Upper lobe of left lung (tissue), 6 donors: Measurements from ENCODE around the gene TTC39C. TPM values are rescaled to one million over a fixed set of nuclear protein-coding genes. Genes with fewer than 3 reads are reported as not detected.

Experiments used
- ATAC-seq, 2 donors: fragments of 200-7000 bp; cut with Tn5 transposase; one replicate each; pipeline ENCODE4 v1.9.1; 2022; ENCODE audit warnings: mild to moderate bottlenecking in 2 of 2, moderate library complexity in 2 of 2; ENCODE audit not compliant: low FRiP score in 2 of 2
- DNase-seq, 2 donors: peaks; one replicate each; pipeline ENCODE4 v3.0.0-alpha.2; 2019 to 2020
- H3K27ac ChIP-seq, 4 donors: fragments of 200-600 bp; sonication (generic); one replicate each; pipeline ENCODE4 v1.5.1; 2016 to 2019
- H3K27me3 ChIP-seq, 4 donors: fragments of 200-600 bp; sonication (generic); one replicate each; pipeline ENCODE4 v1.5.1; 2017 to 2019
- H3K36me3 ChIP-seq, 4 donors: fragments of 200-600 bp; sonication (generic); one replicate each; pipeline ENCODE4 v1.5.1; 2016 to 2019
- H3K4me1 ChIP-seq, 4 donors: fragments of 200-600 bp; sonication (generic); one replicate each; pipeline ENCODE4 v1.5.1; 2018 to 2019
- H3K4me3 ChIP-seq, 4 donors: fragments of 200-600 bp; sonication (generic); one replicate each; pipeline ENCODE4 v1.5.1; 2017 to 2019; ENCODE audit warnings: mild to moderate bottlenecking in 2 of 4, moderate library complexity in 1 of 4
- H3K9me3 ChIP-seq, 4 donors: fragments of 200-600 bp; sonication (generic); one replicate each; pipeline ENCODE4 v1.5.1; 2018 to 2019
- EP300 ChIP-seq, 4 donors: sonication (generic); formaldehyde crosslinking; IDR thresholded peaks; one replicate each; pipeline ENCODE4 v1.5.1; 2017; ENCODE audit warnings: antibody characterized with exemption in 4 of 4, control low read depth in 2 of 4
- POLR2A ChIP-seq, 4 donors: fragments of 450-650 bp; IDR thresholded peaks; one replicate each; pipeline ENCODE4 v1.5.1; 2016 to 2017; ENCODE audit warnings: antibody characterized with exemption in 4 of 4, mild to moderate bottlenecking in 2 of 4
- POLR2AphosphoS5 ChIP-seq, 2 donors: sonication (generic); formaldehyde crosslinking; IDR thresholded peaks; one replicate each; pipeline ENCODE4 v1.5.1; 2017; ENCODE audit warnings: antibody characterized with exemption in 2 of 2
- WGBS, 2 donors: methylation state at CpG; one replicate each; pipeline ENCODE4 v1.1.5; 2017 to 2018; 5-methylcytosine and 5-hydroxymethylcytosine counted together
- total RNA-seq, 6 donors: library from RNA; depleted of rRNA in 4 of 6; stranded (reverse); fragments of >200 nt in 4 of 6; gene quantifications; one replicate each; pipeline versions ENCODE4 v1.1.0 to v1.2.1, GENCODE V29; 2016 to 2021
- TF ChIP-seq, protein P1 (sequence below), 6 experiments: fragments of 450-650 bp in 4 of 6; fragments of 200-600 bp in 2 of 6; sonication (generic) in 2 of 6; IDR thresholded peaks; one replicate each; pipeline ENCODE4 v1.5.1; 2016 to 2019; ENCODE audit warnings: antibody characterized with exemption in 6 of 6
- donor health status: DM: no; HTN: no; CAD: no; lungs with moderate emphysema.
- donor health status: DM: no; HTN: yes; CAD: no; lungs with severe emphysema.

The TTC39C gene
- total RNA-seq, 6 donors from 2014 or later, result 12.8 to 31.5 (median 19.5) TPM

DNA sequence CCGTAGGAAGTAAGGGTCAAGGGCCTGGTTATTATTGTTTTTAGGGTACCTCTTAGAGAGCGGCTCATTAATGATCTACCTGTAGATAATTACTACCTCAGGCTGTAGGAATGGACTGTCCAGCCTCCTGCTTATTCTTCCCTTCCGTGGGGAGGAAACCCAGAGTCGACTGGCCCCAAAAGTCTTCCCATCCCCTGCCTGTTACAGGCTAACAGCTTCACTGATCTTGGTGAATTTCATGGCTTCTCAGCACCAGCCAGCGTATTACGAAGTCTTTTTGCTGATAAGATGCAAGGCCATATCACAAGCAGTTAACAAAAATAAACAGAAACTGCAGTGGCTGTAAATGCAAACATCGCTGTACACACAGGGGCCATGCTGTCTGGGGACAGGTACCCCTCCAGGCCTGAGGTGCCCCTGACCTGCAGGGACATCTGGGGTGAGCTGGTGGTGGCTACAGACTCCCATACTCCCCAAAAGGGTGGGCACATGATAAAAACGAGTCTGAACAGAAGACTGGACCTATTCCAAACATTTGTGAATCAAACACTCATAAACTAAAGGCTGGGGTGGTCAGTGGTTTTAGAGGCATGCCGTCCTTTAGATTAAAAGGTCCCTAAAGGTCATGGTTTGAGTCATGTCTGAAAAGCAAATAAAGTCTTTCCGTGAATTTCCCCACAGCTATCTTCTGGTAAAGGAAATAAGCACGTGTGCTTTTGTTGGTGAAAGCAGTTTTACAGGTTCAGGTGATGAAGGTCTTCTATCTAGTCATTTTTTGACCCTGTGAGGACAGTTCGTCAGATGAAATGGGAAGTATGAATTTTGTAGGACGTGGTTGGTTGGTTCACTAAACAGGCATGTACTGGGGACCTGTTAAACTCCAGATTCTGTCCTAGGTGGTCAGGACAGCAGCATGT is 36.7 kb downstream of the TTC39C start:
- H3K27me3 ChIP-seq, result no peaks in the 10 kb centered on the region
- 70 to 72% methylated on average over 13 of the region's 13 CpGs for WGBS, 2 donors
- ATAC-seq (no peak), DNase-seq (no peak)
- peaks cover 0 to 4% (median 0%) of the 10 kb centered on the region in 4 donors for H3K4me1 ChIP-seq
- H3K27ac ChIP-seq, result no peak overlapping the region
- H3K4me3 ChIP-seq, result no peak overlapping the region
- TF ChIP-seq POLR2AphosphoS5 (IDR thresholded peaks at IDR 0.05) (no peak), POLR2A (IDR thresholded peaks at IDR 0.05) (no peak), EP300 (IDR thresholded peaks at IDR 0.05) (no peak)
- TF ChIP-seq, protein P1, sequence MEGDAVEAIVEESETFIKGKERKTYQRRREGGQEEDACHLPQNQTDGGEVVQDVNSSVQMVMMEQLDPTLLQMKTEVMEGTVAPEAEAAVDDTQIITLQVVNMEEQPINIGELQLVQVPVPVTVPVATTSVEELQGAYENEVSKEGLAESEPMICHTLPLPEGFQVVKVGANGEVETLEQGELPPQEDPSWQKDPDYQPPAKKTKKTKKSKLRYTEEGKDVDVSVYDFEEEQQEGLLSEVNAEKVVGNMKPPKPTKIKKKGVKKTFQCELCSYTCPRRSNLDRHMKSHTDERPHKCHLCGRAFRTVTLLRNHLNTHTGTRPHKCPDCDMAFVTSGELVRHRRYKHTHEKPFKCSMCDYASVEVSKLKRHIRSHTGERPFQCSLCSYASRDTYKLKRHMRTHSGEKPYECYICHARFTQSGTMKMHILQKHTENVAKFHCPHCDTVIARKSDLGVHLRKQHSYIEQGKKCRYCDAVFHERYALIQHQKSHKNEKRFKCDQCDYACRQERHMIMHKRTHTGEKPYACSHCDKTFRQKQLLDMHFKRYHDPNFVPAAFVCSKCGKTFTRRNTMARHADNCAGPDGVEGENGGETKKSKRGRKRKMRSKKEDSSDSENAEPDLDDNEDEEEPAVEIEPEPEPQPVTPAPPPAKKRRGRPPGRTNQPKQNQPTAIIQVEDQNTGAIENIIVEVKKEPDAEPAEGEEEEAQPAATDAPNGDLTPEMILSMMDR (IDR thresholded peaks at IDR 0.05), result no peak
- H3K36me3 ChIP-seq, result no peaks in the 10 kb centered on the region
- no peaks in the 10 kb centered on the region for H3K9me3 ChIP-seq

DNA sequence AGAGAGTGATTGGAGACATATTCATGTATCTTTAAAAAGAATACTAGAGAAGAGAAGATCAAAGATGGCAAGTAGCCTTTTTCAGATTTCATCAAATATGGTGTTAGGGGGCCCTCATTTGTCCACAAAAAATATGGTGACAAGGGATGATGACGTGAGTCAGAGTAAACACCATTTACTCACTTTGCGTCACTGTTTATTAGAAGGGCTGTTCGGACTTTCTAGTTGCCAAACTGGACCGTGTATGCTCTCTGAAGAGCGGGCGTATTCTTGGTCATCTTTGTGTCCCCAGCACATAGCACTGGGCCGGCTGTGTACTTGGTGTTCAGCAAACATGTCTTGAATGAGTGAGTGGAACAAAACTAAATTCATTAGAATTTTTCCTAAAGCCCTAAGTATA is 37.5 kb downstream of the TTC39C start:
- H3K36me3 ChIP-seq, result no peaks in the 10 kb centered on the region
- no peak overlapping the region for H3K4me3 ChIP-seq
- whole genome bisulfite sequencing, 2 donors, result 70 to 85% methylated on average over 7 of the region's 7 CpGs
- no peaks in the 10 kb centered on the region for H3K27me3 ChIP-seq
- H3K4me1 ChIP-seq, result peaks cover 0 to 4% (median 0%) of the 10 kb centered on the region in 4 donors
- H3K9me3 ChIP-seq, result no peaks in the 10 kb centered on the region
- ATAC-seq (peak in 1 of 2 donors; percentile 26), DNase-seq (no peak)
- no peak overlapping the region for H3K27ac ChIP-seq
- TF ChIP-seq POLR2A (IDR thresholded peaks at IDR 0.05) (no peak), EP300 (IDR thresholded peaks at IDR 0.05) (no peak), POLR2AphosphoS5 (IDR thresholded peaks at IDR 0.05) (no peak)
- TF ChIP-seq, protein P1 (IDR thresholded peaks at IDR 0.05), result no peak

DNA sequence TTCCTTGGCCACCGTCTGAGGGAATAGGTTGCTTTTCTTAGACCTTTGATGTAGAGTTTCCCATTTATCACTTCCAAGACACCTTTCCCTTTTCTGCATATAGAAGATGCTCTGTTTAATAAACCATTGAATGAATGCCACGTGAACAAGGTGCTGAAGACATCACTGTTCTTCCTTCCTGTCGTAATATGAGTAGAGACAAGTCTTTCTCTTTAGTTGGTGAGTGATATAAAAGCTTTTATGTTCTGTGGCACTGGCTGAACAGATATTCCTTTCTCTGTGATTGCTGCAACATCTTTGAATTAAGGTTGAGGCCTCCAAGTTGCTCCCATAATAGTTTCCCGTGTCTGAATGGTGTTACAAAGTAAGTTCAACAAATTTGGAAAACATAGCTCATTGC is 38.7 kb downstream of the TTC39C start:
- H3K27me3 ChIP-seq, result no peaks in the 10 kb centered on the region
- DNase-seq (no peak), ATAC-seq (no peak)
- H3K27ac ChIP-seq, result no peak overlapping the region
- 70 to 78% methylated on average over 4 of the region's 4 CpGs for WGBS, 2 donors
- no peak overlapping the region for H3K4me3 ChIP-seq
- no peak for TF ChIP-seq POLR2A (IDR thresholded peaks at IDR 0.05)
- peaks cover 0 to 4% (median 0%) of the 10 kb centered on the region in 4 donors for H3K4me1 ChIP-seq
- no peaks in the 10 kb centered on the region for H3K36me3 ChIP-seq
- no peaks in the 10 kb centered on the region for H3K9me3 ChIP-seq

DNA sequence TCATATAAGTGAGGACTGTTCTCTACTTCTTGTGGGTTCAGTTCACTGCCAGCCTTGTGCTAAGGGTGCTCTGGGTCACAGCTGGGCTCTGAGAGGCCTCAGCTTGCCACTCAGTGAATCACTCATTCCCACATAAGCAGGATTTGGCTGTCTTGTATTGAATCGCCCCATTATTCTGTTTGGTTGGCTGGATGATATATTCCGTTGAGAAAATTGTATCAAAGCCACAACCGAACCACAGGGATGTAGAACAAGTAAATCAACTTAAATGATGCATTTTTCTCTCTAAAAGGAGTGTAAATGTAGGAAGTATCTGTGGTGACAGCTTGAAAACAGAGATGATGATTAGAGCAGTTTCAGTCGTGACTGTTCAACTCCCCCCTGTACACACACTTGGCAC is 39.6 kb downstream of the TTC39C start:
- no peak for ATAC-seq
- Histone ChIP-seq H3K36me3 (no peaks in the 10 kb centered on the region), H3K4me3 (no peak overlapping the region), H3K9me3 (no peaks in the 10 kb centered on the region), H3K4me1 (peaks cover 0 to 4% (median 0%) of the 10 kb centered on the region in 4 donors), H3K27ac (no peak overlapping the region), H3K27me3 (no peaks in the 10 kb centered on the region)
- TF ChIP-seq, protein P1 (IDR thresholded peaks at IDR 0.05), result no peak
- TF ChIP-seq POLR2A (IDR thresholded peaks at IDR 0.05) (no peak), EP300 (IDR thresholded peaks at IDR 0.05) (no peak), POLR2AphosphoS5 (IDR thresholded peaks at IDR 0.05) (no peak)
- DNase-seq, result no peak
- 72 to 76% methylated on average over 4 of the region's 4 CpGs for WGBS, 2 donors

DNA sequence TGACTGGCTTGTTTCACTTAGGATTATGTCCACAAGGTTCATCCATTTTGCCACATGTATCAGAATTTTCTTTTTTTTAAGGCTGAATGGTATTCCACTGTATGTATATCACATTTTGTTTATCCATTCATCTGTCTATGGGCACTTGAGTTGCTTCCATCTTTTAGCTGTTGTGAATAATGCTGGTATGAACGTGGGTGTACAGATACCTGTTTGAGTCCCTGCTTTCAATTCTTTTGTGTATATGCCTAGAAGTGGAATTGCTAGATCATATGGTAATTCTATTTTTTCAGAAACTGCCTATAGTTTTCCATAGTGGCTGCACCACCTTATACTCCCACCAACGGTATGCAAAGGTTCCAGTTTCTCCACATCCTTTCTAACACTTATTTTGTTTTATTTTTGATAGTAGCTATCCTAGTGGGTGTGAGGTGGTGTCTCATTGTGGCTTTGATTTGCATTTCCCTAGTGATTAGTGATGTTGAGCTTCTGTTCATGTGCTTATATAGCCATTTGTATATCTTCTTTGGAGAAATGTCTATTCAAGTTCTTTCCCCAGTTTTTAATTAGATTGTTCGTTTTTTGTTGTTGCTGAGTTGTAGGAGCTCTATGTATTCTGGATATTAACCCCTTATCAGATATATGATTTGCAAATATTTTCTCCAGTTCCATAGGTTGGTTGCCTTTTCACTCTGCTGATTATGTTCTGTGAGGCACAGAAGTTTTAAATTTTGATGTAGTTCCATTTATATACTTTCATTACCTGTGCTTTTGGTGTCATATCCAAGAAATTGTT is 40.7 kb downstream of the TTC39C start:
- TF ChIP-seq EP300 (IDR thresholded peaks at IDR 0.05), result no peak
- no peak for TF ChIP-seq POLR2A (IDR thresholded peaks at IDR 0.05)
- TF ChIP-seq, protein P1 (IDR thresholded peaks at IDR 0.05), result no peak
- TF ChIP-seq POLR2AphosphoS5 (IDR thresholded peaks at IDR 0.05), result no peak
- ATAC-seq (no peak), DNase-seq (no peak)
- Histone ChIP-seq H3K9me3 (no peaks in the 10 kb centered on the region), H3K4me1 (peaks cover 0 to 4% (median 0%) of the 10 kb centered on the region in 4 donors), H3K4me3 (no peak overlapping the region), H3K27ac (no peak overlapping the region), H3K27me3 (no peaks in the 10 kb centered on the region), H3K36me3 (no peaks in the 10 kb centered on the region)
- WGBS, 2 donors, result 62 to 69% methylated on average over 3 of the region's 3 CpGs
